ENCODE measurements around the gene HPCAL1.

HPCAL1 gene

GRCh38 chr2:10304458-10305253 lies 2.0 kb downstream of the HPCAL1 start:
- no peak for DNase-seq

DNA sequence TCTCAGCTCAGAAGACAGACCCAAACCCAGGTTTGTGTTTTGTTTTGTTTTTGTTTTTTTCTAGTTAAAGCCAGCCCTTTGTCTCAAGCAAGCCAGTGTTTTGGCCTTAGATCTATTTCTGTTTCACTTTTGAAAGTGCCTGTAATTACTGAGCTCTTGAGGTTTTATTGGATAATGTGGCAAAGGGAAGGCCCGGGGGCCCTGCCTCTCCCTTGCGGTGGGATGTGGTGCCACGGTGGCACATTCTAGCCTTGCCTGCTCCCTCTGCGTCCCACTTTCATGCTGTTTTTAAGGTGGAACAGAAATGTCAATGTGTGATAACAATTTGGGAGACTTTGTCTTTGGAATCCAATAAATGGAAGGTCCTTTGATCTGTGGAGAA lies 2.5 kb downstream of the HPCAL1 start:
- no peak for DNase-seq

GRCh38 chr2:10305715-10306114 lies 3.0 kb downstream of the HPCAL1 start:
- no peak for DNase-seq

GRCh38 chr2:10306901-10307463 lies 4.3 kb downstream of the HPCAL1 start:
- no peak for DNase-seq

DNA sequence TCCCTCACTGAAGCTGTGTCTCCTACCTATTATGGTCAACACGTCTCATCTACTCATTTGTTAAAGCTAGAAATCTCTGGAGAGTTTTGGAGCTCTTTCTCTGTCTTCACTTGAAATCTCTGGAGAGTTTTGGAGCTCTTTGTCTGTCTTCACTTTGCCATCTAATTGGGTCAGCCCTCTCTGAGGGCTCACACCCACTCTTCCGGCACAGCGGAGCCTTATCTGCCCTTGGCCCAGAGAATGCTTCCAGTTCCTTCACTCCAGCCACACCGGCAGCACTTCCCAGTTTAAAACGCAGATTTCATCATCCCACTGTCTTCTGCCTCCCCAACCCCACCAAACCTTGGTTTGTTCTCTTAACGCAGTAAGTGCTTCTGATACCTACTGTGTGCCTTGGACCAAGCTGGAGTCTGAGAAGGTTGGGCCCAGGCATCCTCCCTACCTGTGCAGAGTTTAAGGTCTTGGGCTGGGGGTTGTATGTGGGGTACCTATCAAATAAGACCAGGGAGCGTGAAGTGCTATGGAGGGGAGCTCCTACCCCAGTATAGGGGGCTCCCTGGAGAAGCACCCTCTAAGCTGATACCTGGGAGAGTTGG lies 5.0 kb downstream of the HPCAL1 start:
- no peak for DNase-seq

DNA sequence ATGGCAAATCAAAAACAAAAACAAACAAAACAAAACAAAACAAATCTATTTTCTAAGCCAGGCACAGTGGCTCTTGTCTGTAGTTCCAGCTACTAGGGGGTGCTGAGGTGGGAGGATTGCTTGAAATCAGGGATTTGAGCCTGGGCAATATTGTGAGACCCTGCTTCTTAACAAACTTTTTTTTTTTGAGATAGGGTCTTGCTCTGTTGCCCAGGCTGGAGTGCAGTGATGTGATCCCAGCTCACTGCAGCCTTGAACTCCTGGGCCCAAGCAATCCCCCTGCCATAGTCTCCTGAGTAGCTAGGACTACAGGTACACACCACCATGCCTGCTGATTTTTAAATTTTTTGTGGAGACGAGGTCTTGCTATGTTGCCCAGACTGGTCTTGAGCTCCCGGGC lies 6.2 kb downstream of the HPCAL1 start:
- no peak for DNase-seq

DNA sequence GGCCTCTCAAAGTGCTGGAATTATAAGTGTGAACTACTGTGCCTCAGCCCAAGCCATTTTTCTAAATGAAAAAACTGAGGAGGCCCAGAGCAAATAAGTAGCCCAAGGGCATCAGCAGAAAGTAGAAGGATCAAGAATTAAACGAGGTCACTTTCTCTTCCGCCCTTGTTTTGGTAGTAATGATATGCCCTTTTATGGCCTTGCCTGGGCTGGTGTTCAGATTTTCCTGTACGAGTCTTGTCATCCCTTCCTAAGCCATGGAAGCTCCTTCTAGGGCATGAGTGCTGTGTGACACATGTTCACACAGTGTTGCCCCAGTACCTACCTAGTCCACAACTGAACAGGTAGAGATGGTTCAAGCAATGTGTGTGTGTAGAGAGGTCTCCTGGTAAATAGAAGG lies 6.6 kb downstream of the HPCAL1 start:
- DNase-seq = no peak

GRCh38 chr2:10310309-10310888 lies 7.7 kb downstream of the HPCAL1 start:
- DNase-seq = no peak

DNA sequence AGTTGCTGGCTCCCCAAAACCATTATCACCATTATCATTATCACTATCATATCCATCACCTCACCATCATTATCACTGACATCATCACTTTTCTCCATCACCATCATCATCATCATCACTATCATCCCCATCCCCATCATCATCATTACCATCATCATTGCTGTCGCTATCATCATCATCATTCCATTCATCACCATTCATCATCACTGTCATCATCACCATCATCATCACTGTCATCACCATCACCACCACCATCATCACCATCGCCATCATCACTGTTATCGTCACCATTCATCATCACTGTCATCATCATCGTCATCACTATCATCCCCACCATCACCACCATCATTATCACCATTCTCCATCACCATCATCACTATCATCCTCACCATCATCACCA lies 9.0 kb downstream of the HPCAL1 start:
- no peak for DNase-seq

DNA sequence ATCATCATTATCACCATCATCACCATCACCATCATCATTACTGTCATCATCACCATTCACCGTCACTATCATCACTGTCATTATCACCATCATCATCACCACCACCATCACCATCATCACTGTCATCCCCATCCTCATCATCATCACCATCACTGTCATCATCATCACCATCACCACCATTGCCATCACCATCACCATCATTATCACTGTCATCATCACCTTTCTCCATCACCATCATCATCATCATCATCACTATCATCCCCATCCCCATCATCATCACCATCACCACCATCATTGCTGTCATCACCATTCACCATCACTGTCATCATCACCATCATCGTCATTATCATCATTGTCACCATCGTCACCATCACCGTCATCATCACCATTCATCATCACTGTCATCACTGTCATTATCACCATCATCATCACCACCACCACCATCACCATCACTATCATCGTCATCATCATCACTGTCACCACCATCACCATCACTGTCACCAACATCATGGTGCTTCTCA lies 9.8 kb downstream of the HPCAL1 start:
- no peak for DNase-seq

GRCh38 chr2:10316336-10316735 lies 13.6 kb downstream of the HPCAL1 start:
- DNase-seq = no peak

DNA sequence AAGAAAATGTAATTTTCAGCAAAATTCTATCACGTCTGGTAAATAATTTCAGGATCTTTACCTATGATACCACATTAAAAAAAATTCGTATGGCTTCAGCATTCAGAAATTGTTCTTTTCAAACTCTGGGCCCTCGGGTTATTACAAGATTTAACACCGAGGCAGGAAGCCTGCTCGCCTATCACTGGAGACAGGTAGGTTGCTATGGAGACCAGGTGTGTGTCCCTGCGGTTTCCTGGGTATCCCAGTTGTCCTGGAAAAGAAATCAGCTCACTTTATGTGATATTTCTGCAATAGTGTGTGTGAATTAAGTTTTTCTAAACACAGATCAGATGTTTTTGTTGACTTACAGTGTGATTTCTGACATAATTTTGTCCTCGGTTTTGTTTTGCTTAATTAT lies 14.2 kb downstream of the HPCAL1 start:
- DNase-seq = no peak

GRCh38 chr2:10317646-10318045 lies 14.9 kb downstream of the HPCAL1 start:
- no peak for DNase-seq

DNA sequence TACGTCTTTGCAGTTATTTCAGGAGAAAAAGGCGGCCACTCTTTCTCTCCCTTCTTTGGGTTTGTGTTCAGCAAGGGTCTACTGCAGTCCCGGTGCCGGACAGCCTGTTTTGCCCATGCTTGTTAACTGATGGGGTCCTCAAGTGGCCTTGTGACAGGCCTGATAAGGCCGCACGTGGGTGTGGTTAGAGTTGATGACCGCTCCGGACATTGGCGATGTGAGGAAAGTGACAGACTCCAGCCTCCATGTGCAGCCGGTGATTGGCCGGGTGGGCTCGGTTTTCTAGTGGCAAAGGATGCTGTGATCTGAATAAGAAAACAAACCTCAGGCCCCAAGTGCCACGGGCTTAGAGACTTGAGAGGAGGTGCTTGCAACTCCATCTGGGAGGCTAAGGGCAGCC lies 15.6 kb downstream of the HPCAL1 start:
- no peak for DNase-seq

GRCh38 chr2:10319892-10320574 lies 17.3 kb downstream of the HPCAL1 start:
- no peak for DNase-seq

DNA sequence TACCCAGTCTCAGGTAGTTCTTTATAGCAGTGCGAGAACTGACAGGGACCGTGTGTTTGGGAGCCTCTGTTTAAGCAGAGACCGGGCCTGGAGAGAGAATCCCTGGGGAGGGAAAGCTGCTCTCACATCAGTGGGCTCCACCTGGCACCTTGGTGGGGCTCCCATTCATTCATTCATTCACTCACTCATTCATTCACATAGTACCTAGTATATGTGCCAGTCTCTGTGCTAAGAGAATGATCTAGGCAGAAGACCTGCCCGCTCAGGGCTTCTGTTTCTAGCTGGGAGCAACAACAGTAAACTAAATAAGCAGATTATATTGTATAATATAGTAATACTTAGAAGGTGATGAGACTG lies 17.8 kb downstream of the HPCAL1 start:
- DNase-seq = no peak

GRCh38 chr2:10320933-10321332 lies 18.2 kb downstream of the HPCAL1 start:
- DNase-seq = no peak

DNA sequence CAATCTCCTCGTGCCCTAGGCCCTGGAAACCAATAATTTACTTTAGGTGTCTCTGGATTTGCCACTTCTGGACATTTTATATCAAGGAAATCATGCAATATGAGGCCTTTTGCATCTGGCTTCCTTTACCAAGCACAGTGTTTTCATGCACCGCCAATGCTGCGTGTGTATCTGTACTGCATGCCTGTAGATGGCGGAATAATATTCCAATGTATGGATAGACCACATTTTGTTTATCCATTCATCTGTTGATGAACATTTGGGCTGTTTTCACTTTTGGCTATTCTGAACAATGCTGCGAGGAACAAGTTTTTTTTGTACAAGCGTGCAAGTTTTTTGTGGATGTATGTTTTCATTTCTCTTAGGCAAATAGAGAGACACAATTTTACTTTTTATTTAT lies 18.9 kb downstream of the HPCAL1 start:
- DNase-seq = no peak

- no peak for DNase-seq
Observed at GRCh38 chr2:10322481-10322880, 19.8 kb downstream of the HPCAL1 start.

DNA sequence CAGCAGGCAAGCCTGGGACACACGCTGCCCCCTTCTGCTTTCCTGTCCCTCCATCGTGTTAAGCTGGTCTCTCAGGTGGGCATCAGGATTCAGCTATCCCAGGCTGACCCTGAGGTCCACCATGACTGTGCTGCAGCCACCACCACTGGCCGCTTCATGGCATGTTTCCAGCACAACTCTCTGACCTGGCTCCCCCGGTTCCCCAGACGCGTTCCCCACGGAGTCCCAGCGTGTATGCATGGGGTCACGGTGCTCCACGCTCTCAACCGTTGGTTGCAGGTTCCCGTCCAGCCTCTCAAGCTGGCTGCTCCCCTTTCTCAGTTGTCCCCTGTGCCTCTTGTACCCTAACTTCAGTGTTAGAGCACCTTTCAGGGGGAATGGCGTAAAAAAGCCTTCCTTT lies 20.3 kb downstream of the HPCAL1 start:
- no peak for DNase-seq

DNA sequence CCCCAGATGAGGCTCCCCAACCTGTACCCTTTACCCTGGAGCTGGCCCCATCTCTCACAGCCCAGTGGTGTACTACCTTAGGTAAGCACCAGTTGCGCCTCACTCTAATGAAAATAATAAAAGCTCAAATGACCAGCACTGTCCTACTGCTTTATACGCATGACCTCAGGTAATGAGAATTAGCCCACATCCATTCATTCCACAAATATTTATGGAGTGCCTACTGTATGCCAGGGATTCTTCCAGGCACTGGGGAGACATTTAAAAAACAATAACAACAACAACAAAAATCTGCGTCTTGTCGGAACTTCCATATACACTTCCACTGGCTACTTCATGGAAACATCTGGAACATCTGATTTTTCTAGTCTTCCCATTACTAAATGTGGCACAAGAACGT lies 20.8 kb downstream of the HPCAL1 start:
- no peak for DNase-seq

- DNase-seq = peak; percentile 33
Observed at GRCh38 chr2:10324095-10324832, 21.6 kb downstream of the HPCAL1 start.

All from fibroblast of skin of scalp (primary cell).